Measurements from ENCODE around the gene CPEB3. TPM values are rescaled to one million over a fixed set of nuclear protein-coding genes. Genes with fewer than 3 reads are reported as not detected.

The CPEB3 gene
- total and polyA plus RNA-seq, 4 donors = 2.1 to 8.4 (median 5.1) TPM

- Histone ChIP-seq H3K9ac (ENCODE audit: low read depth in 1 of 2, low read length in 2 of 2) (no peak overlapping the region), H3K27me3 (ENCODE audit: control insufficient read depth in 4 of 4, insufficient read depth in 4 of 4, low read length in 3 of 4) (no peaks in the 10 kb centered on the region), H3K9me3 (ENCODE audit: control insufficient read depth in 4 of 4, low read length in 3 of 4) (no peaks in the 10 kb centered on the region), H3K27ac (ENCODE audit: low read depth in 1 of 2, low read length in 2 of 2) (peak overlapping the region in 1 of 2 donors; percentile 56), H3K4me3 (ENCODE audit: low read depth in 1 of 3, low read length in 3 of 3) (no peak overlapping the region), H3K36me3 (ENCODE audit: control insufficient read depth in 4 of 4, insufficient read depth in 3 of 4, low read depth in 1 of 4, low read length in 3 of 4) (no peaks in the 10 kb centered on the region), H3K4me1 (ENCODE audit: control insufficient read depth in 4 of 4, insufficient read depth in 4 of 4, low read length in 3 of 4) (peaks cover 2 to 11% (median 5%) of the 10 kb centered on the region in 4 donors)
- no peak for DNase-seq (ENCODE audit: low spot score)
- TF ChIP-seq JUND (IDR thresholded peaks at IDR 0.05) (peak in 1 of 2 donors; percentile 32), RXRA (IDR thresholded peaks at IDR 0.05) (peak in 1 of 2 donors; percentile 38), SP1 (IDR thresholded peaks at IDR 0.05) (no peak), HNF4A (conservative IDR thresholded peaks at IDR 0.05) (peak; percentile 20 to 64), ATF3 (IDR thresholded peaks at IDR 0.05) (no peak)
- WGBS = 57% methylated on average over 3 of the region's 3 CpGs
These were observed 36.9 kb upstream of the CPEB3 start for GRCh38 chr10:92327445-92328433.

GRCh38 chr10:92323079-92323478 lies 32.2 kb upstream of the CPEB3 start:
- Histone ChIP-seq H3K9me3 (ENCODE audit: control insufficient read depth in 4 of 4, low read length in 3 of 4) (no peaks in the 10 kb centered on the region), H3K4me1 (ENCODE audit: control insufficient read depth in 4 of 4, insufficient read depth in 4 of 4, low read length in 3 of 4) (peaks cover 2 to 7% (median 3%) of the 10 kb centered on the region in 4 donors), H3K4me3 (ENCODE audit: low read depth in 1 of 3, low read length in 3 of 3) (no peak overlapping the region), H3K36me3 (ENCODE audit: control insufficient read depth in 4 of 4, insufficient read depth in 3 of 4, low read depth in 1 of 4, low read length in 3 of 4) (peaks cover 0 to 7% (median 0%) of the 10 kb centered on the region in 4 donors), H3K27ac (ENCODE audit: low read depth in 1 of 2, low read length in 2 of 2) (no peak overlapping the region), H3K9ac (ENCODE audit: low read depth in 1 of 2, low read length in 2 of 2) (no peak overlapping the region), H3K27me3 (ENCODE audit: control insufficient read depth in 4 of 4, insufficient read depth in 4 of 4, low read length in 3 of 4) (no peaks in the 10 kb centered on the region)
- 94% methylated on average over 2 of the region's 2 CpGs for WGBS
- no peak for DNase-seq (ENCODE audit: low spot score)
- TF ChIP-seq REST (IDR thresholded peaks at IDR 0.05) (no peak), ATF3 (IDR thresholded peaks at IDR 0.05) (no peak), JUND (IDR thresholded peaks at IDR 0.05) (no peak), HNF4G (IDR thresholded peaks at IDR 0.05) (no peak), SP1 (IDR thresholded peaks at IDR 0.05) (no peak), EGR1 (IDR thresholded peaks at IDR 0.05; ENCODE audit: low read depth in 2 of 2) (no peak), CTCF (IDR thresholded peaks at IDR 0.05; ENCODE audit: low read depth, low read length, missing input control) (no peak), GABPA (IDR thresholded peaks at IDR 0.05 in 1 of 2, conservative IDR thresholded peaks at IDR 0.05 in 1 of 2) (no peak), FOXA1 (IDR thresholded peaks at IDR 0.05) (no peak), RXRA (IDR thresholded peaks at IDR 0.05) (no peak), YY1 (IDR thresholded peaks at IDR 0.05) (no peak), FOXA2 (IDR thresholded peaks at IDR 0.05) (no peak), NR2F2 (IDR thresholded peaks at IDR 0.05) (no peak), TAF1 (conservative IDR thresholded peaks at IDR 0.05) (no peak), RAD21 (IDR thresholded peaks at IDR 0.05) (no peak), HNF4A (conservative IDR thresholded peaks at IDR 0.05) (no peak)
- TF ChIP-seq, protein P1, sequence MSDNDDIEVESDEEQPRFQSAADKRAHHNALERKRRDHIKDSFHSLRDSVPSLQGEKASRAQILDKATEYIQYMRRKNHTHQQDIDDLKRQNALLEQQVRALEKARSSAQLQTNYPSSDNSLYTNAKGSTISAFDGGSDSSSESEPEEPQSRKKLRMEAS (IDR thresholded peaks at IDR 0.05) = no peak
- TF ChIP-seq, protein P2, sequence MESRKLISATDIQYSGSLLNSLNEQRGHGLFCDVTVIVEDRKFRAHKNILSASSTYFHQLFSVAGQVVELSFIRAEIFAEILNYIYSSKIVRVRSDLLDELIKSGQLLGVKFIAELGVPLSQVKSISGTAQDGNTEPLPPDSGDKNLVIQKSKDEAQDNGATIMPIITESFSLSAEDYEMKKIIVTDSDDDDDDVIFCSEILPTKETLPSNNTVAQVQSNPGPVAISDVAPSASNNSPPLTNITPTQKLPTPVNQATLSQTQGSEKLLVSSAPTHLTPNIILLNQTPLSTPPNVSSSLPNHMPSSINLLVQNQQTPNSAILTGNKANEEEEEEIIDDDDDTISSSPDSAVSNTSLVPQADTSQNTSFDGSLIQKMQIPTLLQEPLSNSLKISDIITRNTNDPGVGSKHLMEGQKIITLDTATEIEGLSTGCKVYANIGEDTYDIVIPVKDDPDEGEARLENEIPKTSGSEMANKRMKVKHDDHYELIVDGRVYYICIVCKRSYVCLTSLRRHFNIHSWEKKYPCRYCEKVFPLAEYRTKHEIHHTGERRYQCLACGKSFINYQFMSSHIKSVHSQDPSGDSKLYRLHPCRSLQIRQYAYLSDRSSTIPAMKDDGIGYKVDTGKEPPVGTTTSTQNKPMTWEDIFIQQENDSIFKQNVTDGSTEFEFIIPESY (IDR thresholded peaks at IDR 0.05) = no peak

Data from liver (tissue), 9 donors.